OCI-LY1 (cell line): ENCODE data around the gene PTCH1.

Source experiments
- CTCF ChIP-seq: fragments of 200-600 bp; sonication (generic), shearing (Covaris generic); IDR thresholded peaks from 2 replicates; pipeline ENCODE4 v1.5.1; 2017; ENCODE audit warnings: mild to moderate bottlenecking, antibody characterized with exemption, low read length, moderate library complexity, mixed read lengths
- EZH2 ChIP-seq: fragments of 200-600 bp; sonication (generic), shearing (Covaris generic); IDR thresholded peaks from 2 replicates; pipeline ENCODE4 v1.8.0; 2017; ENCODE audit warnings: borderline replicate concordance, mixed run types, mild to moderate bottlenecking, antibody characterized with exemption, low read length, moderate library complexity, mixed read lengths

- TF ChIP-seq CTCF (no peak), EZH2 (no peak)
These were observed 101.6 kb downstream of the PTCH1 start for GRCh38 chr9:95415158-95415557.
